Adrenal gland (tissue), 5 donors: ENCODE data around the gene PSMG2.

Experiments used
- POLR2A ChIP-seq, 2 donors: fragments of 450-650 bp; IDR thresholded peaks; one replicate each; pipeline ENCODE4 v1.6.1; 2017; ENCODE audit warnings: antibody characterized with exemption in 2 of 2, mild to moderate bottlenecking in 2 of 2, moderate library complexity in 1 of 2
- TF ChIP-seq, protein P1 (sequence below), 6 experiments: fragments of 450-650 bp in 4 of 6; fragments of 200-600 bp in 2 of 6; sonication (generic) in 1 of 6; IDR thresholded peaks; 1 replicate in 5 of 6; 2 replicates in 1 of 6; pipeline versions ENCODE4 v1.5.1 to v1.8.0; 2016 to 2021; ENCODE audit warnings: antibody characterized with exemption in 6 of 6, mild to moderate bottlenecking in 2 of 6, moderate library complexity in 1 of 6
- donor health status: DM: no; HTN: no; CAD: no.

DNA sequence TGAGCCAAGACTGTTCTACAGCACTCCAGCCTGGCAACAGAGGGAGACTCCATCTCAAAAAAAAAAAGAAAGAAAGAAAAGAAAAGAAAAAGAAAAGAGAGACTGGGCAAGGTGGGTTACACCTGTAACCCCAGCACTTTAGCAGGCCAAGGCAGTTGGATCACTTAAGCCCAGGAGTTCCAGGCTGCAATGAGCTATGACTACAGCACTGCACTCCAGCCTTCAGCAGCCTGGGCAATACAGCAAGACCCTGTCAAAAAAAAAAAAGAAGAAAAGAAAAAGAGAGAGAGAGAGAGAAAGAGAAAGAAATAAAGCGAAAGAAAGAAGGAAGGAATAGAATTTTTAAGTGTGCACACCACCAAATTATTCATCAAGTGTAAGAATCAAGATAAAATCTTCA, 47.9 kb upstream of the PSMG2 start:
- TF ChIP-seq, protein P1, sequence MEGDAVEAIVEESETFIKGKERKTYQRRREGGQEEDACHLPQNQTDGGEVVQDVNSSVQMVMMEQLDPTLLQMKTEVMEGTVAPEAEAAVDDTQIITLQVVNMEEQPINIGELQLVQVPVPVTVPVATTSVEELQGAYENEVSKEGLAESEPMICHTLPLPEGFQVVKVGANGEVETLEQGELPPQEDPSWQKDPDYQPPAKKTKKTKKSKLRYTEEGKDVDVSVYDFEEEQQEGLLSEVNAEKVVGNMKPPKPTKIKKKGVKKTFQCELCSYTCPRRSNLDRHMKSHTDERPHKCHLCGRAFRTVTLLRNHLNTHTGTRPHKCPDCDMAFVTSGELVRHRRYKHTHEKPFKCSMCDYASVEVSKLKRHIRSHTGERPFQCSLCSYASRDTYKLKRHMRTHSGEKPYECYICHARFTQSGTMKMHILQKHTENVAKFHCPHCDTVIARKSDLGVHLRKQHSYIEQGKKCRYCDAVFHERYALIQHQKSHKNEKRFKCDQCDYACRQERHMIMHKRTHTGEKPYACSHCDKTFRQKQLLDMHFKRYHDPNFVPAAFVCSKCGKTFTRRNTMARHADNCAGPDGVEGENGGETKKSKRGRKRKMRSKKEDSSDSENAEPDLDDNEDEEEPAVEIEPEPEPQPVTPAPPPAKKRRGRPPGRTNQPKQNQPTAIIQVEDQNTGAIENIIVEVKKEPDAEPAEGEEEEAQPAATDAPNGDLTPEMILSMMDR (IDR thresholded peaks at IDR 0.05), result no peak
- no peak for TF ChIP-seq POLR2A (IDR thresholded peaks at IDR 0.05)
